Mucosa of descending colon (tissue), 3 donors: Measurements from ENCODE around the gene POU2AF3. TPM values are rescaled to one million over a fixed set of nuclear protein-coding genes. Genes with fewer than 3 reads are reported as not detected.
A peak's percentile ranks its signal among the peaks of the same experiment; 100 is the strongest.

Source experiments
- ATAC-seq: fragments of 200-7000 bp; cut with Tn5 transposase; one replicate; pipeline ENCODE4 v1.9.1; 2020; ENCODE audit warnings: mild to moderate bottlenecking, moderate library complexity
- DNase-seq, 3 donors: peaks; one replicate each; pipeline ENCODE4 v3.0.0-alpha.2; 2020
- H3K36me3 ChIP-seq: fragments of 200-600 bp; one replicate; pipeline ENCODE4 v1.8.0; 2021; ENCODE audit warnings: low read depth, mild to moderate bottlenecking
- H3K4me1 ChIP-seq: fragments of 200-600 bp; one replicate; pipeline ENCODE4 v1.8.0; 2021; ENCODE audit warnings: low read depth, mild to moderate bottlenecking
- H3K4me3 ChIP-seq: fragments of 200-600 bp; one replicate; pipeline ENCODE4 v1.8.0; 2021; ENCODE audit warnings: mild to moderate bottlenecking
- H3K9me3 ChIP-seq: fragments of 200-600 bp; one replicate; pipeline ENCODE4 v1.8.0; 2021; ENCODE audit warnings: mild to moderate bottlenecking
- intact Hi-C, 2 donors: fragments of 100-400 bp; cut with DNase I in 1 of 2; cut with micrococcal nuclease in 1 of 2; formaldehyde crosslinking; loops; one replicate each; pipeline versions ENCODE4 v1.11.0 to v1.11.1; 2022; cut with DNase I, micrococcal nuclease
- long read RNA-seq, 2 donors: library from polyadenylated mRNA; unstranded; transcript quantifications; one replicate each; pipeline ENCODE4 v2.0.0, GENCODE V29; 2019 to 2021
- total RNA-seq, 3 donors: library from RNA; stranded (reverse); fragmentation: NEBNext Ultra II Directional in 2 of 3; extraction: Animal tissue kit (Norgen Biotek cat#: 25700) in 2 of 3; gene quantifications; one replicate each; pipeline versions ENCODE4 v1.2.1 to v1.2.4, GENCODE V29; 2021 to 2023
- TF ChIP-seq, protein P1 (sequence below): fragments of 200-600 bp; IDR thresholded peaks from one replicate; pipeline ENCODE4 v1.8.0; 2022; ENCODE audit warnings: antibody characterized with exemption, mild to moderate bottlenecking
- donor health status: DM: no; HTN: no; CAD: no; lungs with moderate emphysema.
- donor health status: DM: no; HTN: no; CAD: no.
- donor health status: DM: no; HTN: yes; CAD: no.

POU2AF3 gene, protein sequence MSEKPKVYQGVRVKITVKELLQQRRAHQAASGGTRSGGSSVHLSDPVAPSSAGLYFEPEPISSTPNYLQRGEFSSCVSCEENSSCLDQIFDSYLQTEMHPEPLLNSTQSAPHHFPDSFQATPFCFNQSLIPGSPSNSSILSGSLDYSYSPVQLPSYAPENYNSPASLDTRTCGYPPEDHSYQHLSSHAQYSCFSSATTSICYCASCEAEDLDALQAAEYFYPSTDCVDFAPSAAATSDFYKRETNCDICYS
- total RNA-seq, result 10 to 100 TPM in 1 of 3 donors, 1 to 10 TPM in 2; 6.7 to 14.5 (median 8.1) TPM
- long read RNA-seq, donor 1, partial matches to known transcripts, result 2 of 9 reads
- long read RNA-seq, donor 1, other reads (novel, unspliced or antisense), result 1 of 9 reads
- long read RNA-seq, donor 2, partial matches to known transcripts, result 0 of 1 reads
- long read RNA-seq, donor 2, other reads (novel, unspliced or antisense), result 0 of 1 reads

DNA sequence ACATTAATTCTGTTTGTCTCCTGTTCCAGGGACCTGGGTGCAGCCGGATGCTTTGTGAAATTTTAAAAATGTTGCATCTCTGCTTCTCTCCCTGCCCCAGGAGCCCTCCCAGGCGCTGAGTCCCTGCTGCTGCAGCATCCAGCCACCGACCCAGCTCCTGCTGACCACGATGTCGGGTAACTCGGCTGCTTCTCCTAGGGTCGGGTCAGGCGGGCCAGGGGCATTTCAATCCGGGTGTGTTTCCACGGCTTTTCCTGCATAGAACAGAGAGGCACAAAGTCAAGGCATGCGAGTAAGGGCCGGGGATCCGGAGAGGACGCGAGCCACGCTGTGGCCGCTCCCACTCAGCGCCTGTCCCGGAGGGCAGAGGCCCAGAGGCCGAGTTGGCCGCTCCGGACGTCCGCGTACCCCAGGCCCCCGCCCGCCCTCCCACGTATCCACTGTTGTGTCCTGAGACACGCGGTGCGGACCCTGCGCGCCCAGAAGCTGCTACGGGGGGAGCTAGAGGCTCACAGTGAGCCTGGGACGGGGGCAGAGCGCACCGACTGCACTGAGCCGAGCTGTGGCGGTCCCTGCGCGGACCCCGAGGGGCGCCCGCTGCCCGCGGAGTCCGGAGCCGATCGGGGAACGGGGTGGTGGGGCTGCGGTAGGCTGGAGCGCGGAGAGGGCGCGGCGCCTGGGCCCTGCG lies at the start of gene POU2AF3:
POU2AF3 (plus strand) TSS at position 134 of the 688 bp plus-strand sequence; CDS start at position 170, 36 bp downstream.
- DNase-seq (peak in 1 of 3 donors; percentile 59), ATAC-seq (peak; percentile 42)
- Histone ChIP-seq H3K4me1 (peaks cover 37% of the 10 kb centered on the region), H3K4me3 (peak within 1 kb of the TSS; percentile 59), H3K9me3 (no peaks in the 10 kb centered on the region), H3K36me3 (no peaks in the 10 kb centered on the region)
- intact Hi-C loops, result no loop called here
- TF ChIP-seq, protein P1, sequence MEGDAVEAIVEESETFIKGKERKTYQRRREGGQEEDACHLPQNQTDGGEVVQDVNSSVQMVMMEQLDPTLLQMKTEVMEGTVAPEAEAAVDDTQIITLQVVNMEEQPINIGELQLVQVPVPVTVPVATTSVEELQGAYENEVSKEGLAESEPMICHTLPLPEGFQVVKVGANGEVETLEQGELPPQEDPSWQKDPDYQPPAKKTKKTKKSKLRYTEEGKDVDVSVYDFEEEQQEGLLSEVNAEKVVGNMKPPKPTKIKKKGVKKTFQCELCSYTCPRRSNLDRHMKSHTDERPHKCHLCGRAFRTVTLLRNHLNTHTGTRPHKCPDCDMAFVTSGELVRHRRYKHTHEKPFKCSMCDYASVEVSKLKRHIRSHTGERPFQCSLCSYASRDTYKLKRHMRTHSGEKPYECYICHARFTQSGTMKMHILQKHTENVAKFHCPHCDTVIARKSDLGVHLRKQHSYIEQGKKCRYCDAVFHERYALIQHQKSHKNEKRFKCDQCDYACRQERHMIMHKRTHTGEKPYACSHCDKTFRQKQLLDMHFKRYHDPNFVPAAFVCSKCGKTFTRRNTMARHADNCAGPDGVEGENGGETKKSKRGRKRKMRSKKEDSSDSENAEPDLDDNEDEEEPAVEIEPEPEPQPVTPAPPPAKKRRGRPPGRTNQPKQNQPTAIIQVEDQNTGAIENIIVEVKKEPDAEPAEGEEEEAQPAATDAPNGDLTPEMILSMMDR, result no peak

DNA sequence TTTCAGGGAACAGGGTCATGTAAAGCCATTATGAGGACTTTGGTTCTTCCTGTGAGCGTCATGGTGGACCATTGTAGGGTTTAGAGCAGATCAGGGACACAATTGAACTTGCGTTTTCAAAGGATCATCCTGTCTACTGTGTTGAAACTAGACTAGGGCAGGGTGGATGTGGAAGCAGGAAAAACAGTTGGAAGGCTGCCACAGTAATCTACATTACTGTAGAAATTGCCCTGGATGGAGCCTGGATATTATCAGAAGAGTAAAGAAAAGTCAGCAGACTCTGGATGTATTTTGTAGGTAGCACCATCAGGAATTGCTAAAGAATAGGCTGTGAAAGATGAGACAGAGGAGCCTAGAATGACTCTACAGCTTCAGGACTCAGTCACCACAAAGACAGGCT lies 47.4 kb upstream of the POU2AF3 start:
- ATAC-seq (no peak), DNase-seq (no peak)
- Histone ChIP-seq H3K4me3 (no peak overlapping the region), H3K36me3 (no peaks in the 10 kb centered on the region), H3K9me3 (no peaks in the 10 kb centered on the region), H3K4me1 (no peaks in the 10 kb centered on the region)
- intact Hi-C loops, result no loop called here
- TF ChIP-seq, protein P1, result no peak

DNA sequence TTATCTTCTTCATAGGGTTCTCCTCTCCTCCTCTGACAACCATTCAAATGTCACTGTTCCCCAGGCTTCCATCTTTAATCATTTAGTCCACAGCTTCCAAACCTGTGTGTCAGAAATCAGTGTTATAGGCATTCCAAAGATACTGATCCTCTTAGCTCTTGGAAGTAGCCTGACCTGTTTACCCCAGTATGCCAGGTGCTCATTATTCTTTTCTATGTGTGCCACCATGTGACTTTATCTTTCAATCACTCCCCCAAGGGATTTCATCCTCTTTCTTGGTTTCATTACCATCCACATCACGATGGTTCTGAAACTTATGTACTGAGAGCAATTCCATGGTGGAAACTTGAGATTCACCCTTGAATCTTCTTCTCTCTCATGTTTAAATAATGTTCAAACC lies 45.2 kb upstream of the POU2AF3 start:
- TF ChIP-seq, protein P1, result no peak
- intact Hi-C loops, result no loop called here
- no peaks in the 10 kb centered on the region for H3K36me3 ChIP-seq

DNA sequence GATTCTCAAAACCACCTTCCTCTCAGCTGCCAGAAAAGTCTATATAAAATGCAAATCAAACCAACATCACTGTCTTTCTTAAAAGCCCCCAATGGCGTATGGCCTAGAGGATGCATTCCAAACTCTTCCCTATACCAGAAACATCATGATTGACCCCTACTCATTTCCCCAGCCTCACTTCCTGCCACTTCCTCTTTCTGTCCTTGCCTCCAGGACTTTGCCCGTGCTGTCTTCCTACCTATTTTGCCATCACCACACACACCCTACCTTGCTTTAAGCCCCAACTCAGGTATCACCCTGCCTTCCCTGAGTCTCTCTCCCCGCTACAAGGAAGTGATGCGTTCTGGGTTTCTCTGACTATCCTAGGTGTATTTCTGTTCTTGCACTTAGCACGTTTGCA lies 44.7 kb upstream of the POU2AF3 start:
- Histone ChIP-seq H3K4me1 (no peaks in the 10 kb centered on the region), H3K9me3 (no peaks in the 10 kb centered on the region), H3K4me3 (no peak overlapping the region), H3K36me3 (no peaks in the 10 kb centered on the region)
- TF ChIP-seq, protein P1, result no peak
- ATAC-seq (no peak), DNase-seq (no peak)
- intact Hi-C loops, result no loop called here

More for the DNA sequence above, 45.2 kb upstream of the POU2AF3 start:
- ATAC-seq, result no peak
- H3K4me1 ChIP-seq, result no peaks in the 10 kb centered on the region
- no peaks in the 10 kb centered on the region for H3K9me3 ChIP-seq
- no peak for DNase-seq
- H3K4me3 ChIP-seq, result no peak overlapping the region

DNA sequence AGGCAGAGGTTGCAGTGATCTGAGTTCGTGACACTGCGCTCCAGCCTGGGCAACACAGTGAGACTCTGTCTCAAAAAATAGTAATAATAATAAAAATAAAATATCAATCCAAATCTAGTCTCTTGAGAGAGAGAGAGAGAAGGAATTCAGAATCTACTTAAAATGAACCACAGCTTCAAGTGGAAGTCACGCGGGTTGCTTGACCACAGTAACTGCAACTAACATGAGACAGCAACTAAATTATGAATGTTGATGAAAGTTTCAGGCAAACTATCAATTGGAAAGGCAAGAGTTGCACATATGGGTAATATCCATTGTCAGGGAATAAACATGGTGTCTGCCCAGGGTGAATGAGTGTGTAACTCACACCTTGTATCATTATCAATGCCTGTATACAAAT lies 40.3 kb upstream of the POU2AF3 start:
- Histone ChIP-seq H3K4me3 (no peak overlapping the region), H3K36me3 (no peaks in the 10 kb centered on the region), H3K4me1 (no peaks in the 10 kb centered on the region), H3K9me3 (no peaks in the 10 kb centered on the region)
- TF ChIP-seq, protein P1, result no peak
- DNase-seq (no peak), ATAC-seq (no peak)
- intact Hi-C loops, result no loop called here
